SHP77 treated with DMSO at 0.1 percent for 48 hours (cell line): Measurements from ENCODE around the gene THRB.

ENCODE experiments used
- DNase-seq: peaks from one replicate; lab custom pipeline; 2025; lab: John Stamatoyannopoulos, UW

Gene THRB

DNA sequence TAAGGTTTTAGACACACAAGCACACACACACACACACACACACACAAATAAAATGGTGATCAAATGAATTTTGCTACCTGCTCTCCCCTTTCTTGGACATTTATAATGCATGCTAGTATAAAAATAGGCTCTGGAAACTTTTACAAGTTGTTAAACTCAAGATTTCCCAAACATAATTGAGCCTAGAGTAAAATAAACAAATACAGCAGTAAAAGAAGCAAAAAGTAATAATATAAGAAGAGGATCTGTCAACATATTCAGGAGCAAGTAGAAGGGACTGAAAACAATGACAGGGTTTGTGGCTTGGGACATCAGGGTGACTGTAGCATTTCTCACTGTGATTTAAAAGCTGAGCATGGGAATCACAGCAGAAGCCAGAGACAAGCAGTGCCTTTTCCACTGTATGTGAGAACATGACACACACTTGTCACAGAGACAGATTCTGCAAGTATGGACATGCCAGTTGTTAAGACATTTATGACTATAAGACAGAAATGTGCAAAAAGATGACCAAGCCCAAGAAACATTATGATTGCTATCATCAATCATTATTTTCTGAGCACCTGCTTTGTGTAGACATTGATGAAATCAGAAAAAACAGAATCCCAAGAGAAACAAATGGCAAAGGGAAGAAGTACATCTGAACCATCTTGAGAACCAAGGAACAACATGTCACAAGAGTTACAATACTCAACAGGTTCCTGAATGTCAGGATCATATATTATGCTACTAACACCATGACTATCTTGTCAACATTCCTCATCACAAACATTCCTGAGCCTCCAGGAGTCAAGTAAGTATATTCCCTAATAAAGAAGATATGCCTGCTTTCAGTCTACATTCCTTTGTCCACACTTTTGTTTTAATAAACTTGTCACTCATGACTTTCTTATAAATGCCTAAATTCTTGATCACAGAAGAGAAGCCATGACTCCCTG lies 7.1 kb downstream of the THRB start:
- no peak for DNase-seq

DNA sequence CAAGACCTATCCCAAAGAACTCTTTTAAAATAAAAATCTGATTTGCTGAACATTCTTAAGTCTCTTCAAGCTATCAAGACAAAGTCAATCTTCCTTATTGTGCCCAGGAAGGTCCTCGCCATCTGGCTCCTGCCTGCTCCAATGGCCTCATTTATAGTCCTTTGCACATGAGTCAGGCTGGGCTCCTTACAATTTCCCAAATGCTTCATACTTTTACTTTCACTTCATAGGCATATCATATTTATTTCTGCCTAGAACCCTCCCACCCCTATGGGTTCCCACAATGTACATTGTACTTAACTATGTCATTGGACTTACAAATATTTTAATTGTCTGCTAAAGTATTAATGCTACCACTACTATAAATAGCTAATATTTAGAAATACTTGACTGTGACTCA lies 9.1 kb downstream of the THRB start:
- DNase-seq, result no peak

DNA sequence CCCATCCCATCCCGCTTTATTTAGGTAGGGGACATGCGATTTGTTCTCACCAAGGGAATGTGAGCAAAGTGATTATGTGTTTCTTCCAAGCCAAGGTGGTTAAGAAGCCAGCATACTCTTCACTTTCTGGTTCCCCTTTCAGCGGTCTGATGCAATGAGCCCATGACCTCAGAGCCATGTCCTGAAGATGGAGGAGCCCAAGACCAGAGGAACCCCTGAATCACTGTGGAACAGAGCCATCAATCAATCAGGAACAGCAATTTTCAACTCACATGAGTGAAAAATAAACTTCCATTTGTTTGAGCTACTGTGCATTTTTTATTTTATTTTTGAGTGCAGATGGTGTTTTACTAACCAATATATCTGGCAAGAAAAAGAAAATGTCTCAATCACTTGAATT lies 10.8 kb downstream of the THRB start:
- DNase-seq, result no peak

DNA sequence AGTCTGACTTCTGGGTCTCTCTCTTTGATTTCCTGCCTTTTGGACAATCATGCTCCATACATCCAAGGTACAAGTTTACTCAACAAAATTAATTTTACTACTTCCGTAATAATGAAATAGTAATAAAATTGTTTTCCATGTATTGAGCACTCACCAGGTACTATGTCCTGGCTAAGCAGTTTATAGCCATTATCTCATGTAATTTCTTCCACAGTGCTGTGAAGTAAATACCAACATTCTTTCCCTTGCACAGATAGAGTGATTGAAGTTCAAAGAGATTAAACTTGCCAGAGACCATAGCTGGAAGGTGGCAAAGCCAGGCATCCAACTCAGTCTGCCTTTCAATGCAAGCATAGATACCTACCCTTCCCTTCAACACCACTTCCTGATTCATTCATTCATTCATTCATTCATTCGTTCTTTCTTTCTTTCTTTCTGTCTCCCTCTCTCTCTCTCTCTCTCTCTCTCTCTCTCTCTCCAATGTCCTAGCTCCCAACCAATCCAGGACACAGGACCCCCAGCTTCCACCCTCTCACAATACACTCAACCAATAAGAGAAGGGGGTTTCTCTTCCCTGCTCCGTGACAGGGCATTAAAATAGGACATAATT lies 12.4 kb downstream of the THRB start:
- DNase-seq, result no peak

DNA sequence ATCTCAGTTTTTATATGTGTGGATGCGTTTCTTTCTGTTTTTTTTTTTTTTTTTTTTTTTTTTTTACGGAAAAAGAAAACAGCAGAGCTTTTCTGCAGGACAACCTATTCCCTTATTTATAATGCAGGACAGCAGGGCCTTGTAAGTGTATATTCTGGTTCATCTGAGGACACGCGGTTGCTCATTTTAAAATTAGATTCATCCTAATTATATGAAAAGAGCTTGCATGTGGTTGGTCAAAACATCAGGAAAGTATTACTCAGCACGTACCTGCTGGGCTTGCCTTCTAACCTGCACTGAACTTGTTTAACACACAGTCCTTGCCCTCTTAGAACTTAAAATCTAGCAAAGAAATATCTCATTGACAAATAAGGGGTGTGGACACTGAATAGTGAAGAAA lies 13.5 kb downstream of the THRB start:
- DNase-seq, result no peak

DNA sequence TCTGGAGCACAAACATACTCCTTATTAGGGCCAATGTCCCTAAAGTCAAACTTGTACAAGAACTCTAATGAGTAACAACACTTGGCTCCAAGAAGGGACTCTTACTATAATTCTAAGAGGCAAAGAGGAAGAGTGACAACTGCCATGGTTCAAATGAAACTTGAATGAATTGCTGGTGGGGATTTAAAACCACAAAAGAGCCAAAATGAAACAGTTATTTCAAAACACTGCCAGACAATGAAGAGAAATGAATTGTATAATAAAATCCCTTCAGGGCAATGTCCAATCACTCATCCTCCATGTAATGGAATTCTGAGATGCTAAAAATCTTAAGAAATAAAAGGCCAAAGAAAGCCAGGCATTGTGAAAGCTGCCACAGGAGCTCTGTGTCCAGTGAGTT lies 14.2 kb downstream of the THRB start:
- DNase-seq, result no peak

DNA sequence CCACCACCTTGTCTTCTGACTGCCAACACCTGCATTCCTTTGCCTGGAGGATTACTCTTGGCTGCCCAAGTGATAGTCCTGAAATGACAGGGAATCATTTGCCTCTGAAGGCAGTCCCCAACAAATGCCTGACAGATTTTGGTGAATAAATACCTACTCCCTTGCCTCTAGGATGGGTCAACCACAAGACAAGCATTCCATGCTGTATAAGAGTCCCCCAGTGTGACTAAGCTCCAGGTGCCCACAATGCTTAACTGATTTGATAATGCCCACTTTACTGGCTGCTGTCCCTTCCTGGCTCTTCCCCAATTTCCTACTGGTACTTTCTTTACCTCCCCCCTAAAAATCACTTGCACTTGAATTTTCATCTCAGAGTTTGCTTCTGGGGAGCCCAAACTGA lies 14.8 kb downstream of the THRB start:
- no peak for DNase-seq

DNA sequence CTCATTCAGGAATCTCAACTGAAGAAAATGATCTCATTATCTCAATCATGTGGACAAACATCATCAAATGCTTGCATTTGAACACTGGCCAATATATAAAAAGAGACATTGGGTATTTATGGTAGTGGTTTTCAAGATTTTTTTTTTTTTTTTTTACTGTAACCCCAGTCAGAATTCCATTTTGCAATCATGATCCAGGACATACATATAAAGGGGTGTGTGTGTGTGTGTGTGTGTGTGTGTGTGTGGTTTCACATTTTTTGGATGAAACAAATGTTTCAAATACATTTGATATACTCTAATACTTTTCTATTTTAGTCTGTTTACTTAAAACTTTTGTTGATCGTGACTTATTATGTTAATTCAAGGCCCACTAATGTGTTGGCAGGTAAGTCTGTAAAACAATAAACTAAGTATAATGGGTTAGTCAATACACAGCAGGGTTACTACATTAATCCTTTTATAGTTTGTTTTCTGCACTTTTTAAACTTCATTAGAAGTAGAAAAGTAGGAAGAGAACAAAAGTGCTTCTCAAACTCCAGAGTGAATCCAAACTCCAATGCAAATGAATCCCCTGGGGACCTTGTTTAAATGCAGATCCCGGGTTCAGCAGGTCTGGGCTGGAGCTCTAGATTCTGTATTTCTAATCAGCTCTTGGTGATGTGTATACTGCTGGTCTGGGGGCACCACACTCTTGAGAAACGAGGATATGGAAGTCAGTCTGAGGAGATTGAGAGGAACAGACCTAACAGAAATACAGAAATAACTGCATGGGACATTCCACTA lies 17.6 kb downstream of the THRB start:
- no peak for DNase-seq

DNA sequence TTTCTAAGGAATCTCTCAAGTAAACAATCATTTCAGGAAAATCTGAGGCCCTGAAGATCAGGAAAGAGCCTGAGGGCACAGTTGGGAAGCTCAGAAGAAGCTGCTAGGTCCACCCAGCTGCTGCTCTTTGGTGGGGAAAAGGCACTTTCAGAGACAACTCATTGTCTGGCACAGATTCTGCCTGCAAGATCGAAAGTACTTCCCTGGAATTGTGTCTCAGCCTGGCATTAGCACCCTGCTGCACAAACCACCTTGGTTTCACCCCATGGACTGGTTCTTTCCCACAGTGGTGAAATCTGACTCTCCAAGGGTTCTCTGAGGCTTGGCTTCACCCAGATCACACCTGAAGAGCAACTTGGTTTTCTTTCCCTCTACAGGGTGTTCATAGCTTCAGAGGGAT lies 18.7 kb downstream of the THRB start:
- no peak for DNase-seq

DNA sequence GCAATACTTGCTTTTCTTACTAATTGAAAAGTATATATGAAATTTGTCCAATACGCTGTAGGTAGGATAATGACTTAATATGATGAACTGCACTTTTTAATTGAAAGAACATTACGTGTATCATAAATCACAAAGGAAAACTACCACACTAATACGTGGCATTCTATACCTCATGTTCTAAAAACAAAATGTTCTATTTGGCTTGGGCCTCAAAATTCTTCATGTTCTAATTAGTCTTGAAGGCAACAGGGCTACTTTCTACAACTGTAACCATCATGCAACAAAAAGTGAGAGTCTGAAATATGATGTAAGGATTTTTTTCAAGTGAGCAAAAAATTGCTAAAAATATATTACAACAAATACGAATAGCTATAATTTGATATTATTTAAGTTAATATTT lies 19.8 kb downstream of the THRB start:
- no peak for DNase-seq

DNA sequence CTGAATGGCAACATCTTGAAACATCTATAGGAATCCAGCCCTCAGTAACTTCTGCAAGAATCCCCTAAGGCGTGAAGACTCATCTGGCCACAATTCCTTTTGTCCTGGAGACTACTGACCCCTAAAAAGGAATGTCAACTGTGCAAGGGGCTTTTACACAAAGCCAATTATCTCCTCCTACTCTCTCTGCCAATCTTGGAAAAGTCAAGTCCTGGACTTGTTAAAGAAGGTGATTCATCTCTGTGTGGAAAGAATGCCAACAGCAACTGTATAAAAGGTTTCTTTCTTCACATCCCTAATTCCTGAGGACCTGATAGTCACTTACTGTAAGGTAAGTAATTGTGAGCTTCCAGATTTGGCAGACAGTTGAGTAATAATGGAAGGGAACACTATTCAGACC lies 22.3 kb downstream of the THRB start:
- no peak for DNase-seq

DNA sequence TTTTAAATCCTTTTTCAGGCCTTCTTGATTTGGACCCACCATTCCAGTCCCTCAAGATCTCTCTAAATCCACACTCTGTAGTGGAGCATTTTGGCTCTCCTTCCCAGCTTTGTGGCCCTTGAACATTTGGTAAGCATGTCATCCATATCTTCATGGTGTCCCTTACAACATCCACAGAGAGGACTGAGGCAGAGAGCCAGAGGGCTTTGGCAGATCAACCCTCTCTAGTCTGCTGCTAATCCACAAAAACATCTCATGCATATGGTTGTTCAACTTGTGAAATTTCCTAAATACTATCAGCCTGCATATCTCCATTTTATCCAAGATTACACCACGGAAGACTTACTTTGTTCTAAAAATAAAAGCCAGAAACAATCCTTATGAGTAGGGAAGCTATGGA lies 23.2 kb downstream of the THRB start:
- no peak for DNase-seq

DNA sequence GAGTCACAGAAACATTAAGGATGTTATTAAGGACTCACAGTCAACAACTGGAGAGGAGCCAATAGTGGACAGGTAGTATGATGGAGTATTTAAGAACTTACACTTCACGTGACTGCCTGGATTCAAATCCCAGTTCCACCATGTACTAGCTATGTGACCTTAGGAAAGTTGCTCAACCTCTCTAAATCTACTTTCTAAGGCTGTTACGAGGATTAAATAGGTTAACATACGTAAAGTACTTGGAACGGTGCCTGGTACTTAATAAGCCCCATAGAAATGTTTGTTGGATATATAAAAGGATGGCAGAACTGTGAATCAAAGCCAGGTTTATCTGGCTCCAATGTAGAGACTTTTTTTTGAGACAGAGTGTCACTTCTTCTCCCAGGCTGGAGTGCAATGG lies 24.4 kb downstream of the THRB start:
- DNase-seq, result no peak

DNA sequence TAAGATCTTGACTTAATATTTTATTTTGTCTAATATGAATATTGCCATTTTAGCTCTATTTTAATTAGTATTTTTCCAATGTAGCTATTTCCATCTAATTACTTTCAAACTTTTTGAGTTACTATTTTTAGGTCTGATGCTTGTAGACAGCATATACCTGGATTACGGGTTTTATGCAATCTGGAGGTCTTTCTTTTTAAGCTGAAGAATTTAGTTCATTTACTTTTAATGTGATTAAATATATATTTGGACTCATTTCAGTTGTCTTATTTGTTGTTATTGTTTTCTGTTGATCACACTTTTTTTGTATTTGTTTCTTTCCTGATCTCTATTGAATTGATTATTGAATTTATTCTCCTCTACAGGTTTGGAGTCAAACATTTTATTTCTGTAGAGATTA lies 30.3 kb downstream of the THRB start:
- DNase-seq, result no peak

DNA sequence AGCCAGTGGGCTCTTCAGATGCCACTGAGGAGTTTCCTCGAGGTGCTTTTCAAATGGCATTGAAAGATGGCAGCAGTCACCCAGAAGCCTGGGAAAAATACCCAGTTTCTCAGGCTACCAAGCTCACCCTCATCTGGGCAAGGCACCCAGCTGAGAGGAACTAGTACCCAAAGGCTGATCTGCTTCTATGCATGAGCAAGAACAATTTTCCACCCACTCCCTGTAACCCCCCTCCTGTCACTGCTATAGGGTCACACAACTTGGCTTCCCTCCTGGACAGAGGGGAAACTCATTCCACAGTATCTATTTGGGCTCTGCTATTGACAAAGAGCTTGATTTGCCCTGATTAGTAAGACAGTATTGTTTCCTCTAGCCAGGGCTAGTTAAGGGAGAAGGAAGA lies 31.9 kb downstream of the THRB start:
- DNase-seq, result no peak

DNA sequence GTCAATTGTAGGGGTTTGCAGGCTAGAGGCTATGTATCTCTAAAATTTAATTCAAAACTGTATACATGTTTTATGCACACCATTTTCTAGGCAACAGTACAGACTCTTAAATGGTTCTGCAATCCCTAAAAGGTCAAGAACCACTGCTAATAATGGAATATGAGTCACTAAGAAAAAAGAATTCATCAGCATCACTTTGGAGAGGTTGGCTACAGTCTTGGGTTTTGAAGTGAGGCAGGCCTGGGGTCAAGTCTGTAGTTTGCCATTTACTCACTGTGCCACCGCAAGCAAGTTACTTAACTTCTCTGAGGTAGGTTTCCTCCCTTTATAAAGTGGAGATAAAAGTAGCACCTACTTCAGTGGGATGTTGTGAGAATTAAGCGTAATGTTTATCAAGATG lies 33.7 kb downstream of the THRB start:
- no peak for DNase-seq

DNA sequence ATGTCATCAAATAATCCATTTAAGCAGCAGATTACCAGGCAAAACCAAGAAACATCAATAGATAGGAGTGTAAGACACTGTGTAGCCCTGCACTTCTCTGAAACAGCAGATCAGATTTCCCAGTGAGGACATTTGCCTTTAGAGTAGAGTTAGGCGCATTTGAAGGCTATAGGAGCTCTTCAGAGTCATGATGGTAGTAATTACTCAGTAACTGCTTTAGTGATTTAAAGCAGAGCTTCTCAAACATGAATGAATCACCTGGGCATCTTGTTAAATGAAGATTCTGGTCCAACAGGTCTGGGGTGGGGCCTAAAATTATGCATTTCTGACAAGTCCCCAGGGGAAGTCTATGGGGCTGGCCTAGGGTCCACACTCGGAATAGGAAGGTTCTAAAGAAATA lies 36.9 kb downstream of the THRB start:
- no peak for DNase-seq

DNA sequence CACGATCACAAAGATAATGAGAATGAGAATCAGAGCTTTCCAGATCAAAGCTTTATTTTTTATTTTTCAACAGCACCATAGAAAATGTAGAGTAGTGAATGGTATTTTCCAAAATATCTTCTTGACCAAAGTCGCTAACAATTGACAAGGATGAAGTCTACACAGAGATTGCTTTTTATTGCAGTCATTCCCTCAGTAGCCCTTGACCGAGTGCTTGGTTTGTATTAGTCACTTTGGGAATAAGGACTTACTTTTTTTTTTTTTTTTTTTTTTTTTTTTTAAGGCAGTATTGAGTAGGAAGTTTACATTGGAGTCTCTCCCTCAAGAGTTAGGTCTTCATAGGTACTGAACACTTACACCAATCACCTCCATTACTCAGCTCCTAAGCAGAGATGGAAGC lies 39.8 kb downstream of the THRB start:
- no peak for DNase-seq

DNA sequence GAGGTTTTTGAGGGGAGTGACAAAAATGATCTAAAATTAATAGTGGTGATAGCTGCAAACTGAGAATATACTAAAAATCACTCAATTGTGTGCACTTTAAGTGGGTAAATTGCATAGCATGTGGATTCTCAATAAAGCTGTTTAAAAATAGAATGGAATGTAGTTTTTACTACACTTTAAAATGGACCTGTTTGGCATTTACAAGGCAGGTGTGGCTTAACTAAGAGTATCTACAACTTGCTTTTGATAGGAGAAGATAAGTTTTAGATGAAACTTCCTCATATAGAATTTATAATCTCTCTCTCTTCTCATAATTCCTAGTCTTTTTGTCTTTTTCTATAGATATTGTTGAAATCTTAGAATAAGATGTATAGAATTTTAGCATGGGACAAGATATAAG lies 40.3 kb downstream of the THRB start:
- no peak for DNase-seq

DNA sequence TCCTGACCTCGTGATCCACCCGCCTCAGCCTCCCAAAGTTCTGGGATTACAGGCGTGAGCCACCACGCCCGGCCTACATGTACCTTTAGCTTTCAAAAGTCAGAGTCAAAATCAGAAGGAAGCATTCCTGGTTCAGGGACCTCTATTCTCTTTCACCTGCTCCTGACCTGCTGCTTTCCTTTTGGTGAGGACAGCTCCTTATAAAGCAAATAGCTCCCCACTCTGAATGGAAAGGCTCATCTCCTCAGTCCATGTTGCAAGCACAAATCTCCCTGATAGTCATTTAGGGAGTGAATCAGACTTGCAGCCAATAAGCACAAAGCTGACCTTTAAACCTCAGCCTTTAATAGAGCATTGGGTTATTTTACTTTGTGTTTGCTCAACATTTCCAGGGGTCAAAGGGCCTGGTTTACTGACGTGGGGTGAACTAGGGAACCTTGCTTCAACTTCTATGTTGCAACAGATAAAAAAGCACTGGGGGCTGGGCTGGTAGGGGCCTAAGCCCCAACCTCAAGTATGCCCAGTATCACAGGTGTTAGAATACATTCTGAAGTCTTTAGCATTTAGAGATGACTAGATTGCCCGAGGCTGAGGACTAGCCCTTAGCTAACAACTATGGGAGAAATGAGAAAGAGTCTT lies 43.1 kb downstream of the THRB start:
- no peak for DNase-seq

DNA sequence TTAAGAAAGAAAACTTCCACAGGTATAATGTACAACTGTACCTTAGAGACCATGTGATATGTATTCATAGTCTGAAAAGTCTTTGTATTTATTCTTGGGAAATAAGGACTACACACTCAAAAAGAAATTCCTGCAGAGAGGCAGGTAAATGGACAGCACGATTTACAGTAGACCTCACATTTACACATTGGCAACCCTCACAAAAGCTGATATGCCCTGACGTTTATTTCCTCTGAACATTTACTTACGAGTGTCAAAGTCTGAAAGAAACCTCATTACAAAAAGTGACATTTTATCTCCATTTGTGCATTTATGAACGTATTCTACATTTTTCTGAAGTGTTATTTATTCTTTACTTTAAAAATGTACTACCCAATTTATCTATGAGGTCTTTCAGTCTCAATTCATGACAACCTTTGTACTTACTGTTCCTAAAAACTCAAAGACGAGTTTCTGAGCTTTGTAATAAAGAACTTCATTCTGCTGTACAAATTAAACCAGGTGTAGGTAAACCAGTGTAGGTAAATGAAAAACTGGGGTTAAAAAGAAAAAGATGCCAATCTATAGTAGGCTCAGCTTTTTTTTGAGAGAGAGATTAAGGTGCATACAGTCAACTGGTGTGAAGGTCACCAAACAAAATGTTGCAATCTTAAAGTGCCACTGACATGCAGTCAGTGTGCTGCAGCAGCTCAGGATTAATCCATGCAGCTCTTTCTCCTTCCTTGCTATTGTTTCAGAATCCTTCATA lies 44.3 kb downstream of the THRB start:
- no peak for DNase-seq

DNA sequence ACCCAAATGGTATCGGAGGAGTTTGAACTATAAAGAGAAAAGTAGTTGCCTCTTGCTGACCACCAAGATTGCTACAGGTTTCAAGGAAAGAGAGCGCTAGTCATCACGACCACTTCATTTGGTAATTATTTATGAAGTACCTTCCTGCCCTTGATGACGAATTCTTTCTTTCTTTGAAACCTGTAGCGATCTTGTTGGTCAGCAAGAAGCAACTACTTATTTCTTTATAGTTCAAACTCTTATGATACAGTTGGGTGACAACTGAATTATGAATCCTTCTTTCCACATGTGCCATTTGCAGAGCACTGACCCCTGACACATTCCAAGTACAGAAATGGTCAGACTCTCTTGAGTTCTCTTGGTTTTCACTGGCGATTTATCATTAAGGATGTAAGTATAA lies 46.8 kb downstream of the THRB start:
- no peak for DNase-seq
